ENCODE data around the gene RAB11FIP3. TPM values are rescaled to one million over a fixed set of nuclear protein-coding genes. Genes with fewer than 3 reads are reported as not detected.

Gene RAB11FIP3
- total and polyA plus RNA-seq, 10 donors, result 12.3 to 52.7 (median 35.5) TPM

DNA sequence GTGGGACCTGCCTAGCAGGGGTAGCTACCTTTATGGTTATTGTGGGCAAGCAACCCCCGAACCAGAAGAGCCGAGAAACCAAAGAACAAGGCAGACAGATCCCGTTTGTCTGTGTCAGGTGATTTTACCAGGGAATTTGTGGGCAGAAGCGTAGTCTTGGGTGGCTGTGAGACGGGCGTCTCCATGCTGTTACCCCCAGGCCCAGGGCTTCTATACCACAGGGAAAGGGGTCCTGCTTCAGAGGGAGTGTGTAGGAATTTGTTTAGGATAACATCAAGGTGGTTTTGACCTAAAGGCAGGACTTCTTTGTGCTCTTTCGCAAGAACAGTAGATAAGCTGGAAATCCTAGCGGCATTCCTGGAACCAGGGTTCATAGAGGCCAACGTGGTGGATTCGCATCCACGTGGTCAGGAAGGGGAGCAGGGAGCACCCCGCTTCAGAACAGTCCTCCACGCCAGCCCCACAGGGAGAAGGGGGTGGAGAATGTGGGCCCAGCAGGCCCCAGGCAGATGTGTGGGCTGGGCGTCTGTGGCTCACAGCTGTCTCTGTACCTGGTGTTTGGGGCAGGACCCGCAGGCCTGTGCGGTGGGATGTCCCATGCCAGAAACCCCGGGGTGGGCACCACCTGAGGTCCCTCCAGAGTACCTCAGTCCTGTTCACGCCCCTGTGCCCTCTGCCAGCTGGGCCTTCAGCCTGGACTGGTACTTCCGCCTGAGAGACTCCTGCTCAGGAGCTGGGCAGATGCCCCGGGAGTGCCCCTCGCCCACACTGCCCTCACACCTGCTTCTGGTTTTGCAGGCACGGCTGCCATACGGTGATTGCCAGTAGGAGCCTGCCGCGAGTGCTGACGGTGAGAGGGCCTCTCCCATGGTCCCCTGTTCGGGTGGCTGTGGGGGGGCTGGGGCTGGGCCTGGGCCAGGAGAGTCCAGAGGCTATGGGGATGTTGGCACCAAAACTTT lies 19.6 kb upstream of the RAB11FIP3 start:
- peaks cover 0 to 15% (median 7%) of the 10 kb centered on the region in 6 donors for H3K4me1 ChIP-seq
- TF ChIP-seq POLR2AphosphoS5 (IDR thresholded peaks at IDR 0.05) (no peak), POLR2A (IDR thresholded peaks at IDR 0.05) (no peak)
- TF ChIP-seq, protein P1, sequence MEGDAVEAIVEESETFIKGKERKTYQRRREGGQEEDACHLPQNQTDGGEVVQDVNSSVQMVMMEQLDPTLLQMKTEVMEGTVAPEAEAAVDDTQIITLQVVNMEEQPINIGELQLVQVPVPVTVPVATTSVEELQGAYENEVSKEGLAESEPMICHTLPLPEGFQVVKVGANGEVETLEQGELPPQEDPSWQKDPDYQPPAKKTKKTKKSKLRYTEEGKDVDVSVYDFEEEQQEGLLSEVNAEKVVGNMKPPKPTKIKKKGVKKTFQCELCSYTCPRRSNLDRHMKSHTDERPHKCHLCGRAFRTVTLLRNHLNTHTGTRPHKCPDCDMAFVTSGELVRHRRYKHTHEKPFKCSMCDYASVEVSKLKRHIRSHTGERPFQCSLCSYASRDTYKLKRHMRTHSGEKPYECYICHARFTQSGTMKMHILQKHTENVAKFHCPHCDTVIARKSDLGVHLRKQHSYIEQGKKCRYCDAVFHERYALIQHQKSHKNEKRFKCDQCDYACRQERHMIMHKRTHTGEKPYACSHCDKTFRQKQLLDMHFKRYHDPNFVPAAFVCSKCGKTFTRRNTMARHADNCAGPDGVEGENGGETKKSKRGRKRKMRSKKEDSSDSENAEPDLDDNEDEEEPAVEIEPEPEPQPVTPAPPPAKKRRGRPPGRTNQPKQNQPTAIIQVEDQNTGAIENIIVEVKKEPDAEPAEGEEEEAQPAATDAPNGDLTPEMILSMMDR (IDR thresholded peaks at IDR 0.05 in 8 of 11, conservative IDR thresholded peaks at IDR 0.05 in 3 of 11), result no peak
- intact Hi-C loops (cut with DNase I; ENCODE audit: low total_unique reads), result no loop called here
- no peaks in the 10 kb centered on the region for H3K9me3 ChIP-seq
- H3K36me3 ChIP-seq, result peaks cover 0 to 14% (median 0%) of the 10 kb centered on the region in 6 donors
- DNase-seq, result no peak
- 85 to 92% (median 90%) methylated on average over 22 to 27 of the region's 27 CpGs for WGBS, 5 donors
- no peak overlapping the region for H3K4me3 ChIP-seq
- no peak overlapping the region for H3K27ac ChIP-seq
- no peaks in the 10 kb centered on the region for H3K27me3 ChIP-seq (replicated peaks in 1 of 7)

DNA sequence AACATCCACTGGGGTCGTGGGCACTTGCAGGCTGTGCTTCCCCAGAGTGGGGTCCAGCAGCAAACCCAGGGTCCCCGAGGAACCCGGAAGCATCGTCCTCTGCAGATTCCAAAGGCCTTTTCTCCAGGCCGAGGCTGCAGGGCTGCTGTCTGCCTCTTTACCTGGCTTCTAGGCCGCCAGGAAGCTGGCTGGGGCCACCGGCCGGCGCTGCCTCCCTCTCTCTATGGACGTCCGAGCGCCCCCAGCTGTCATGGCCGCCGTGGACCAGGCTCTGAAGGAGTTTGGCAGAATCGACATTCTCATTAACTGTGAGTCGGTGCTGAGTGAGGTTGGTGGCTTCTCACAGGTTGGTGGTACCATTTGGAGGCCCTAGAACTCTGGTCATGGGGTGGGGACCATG lies 18.2 kb upstream of the RAB11FIP3 start:
- WGBS, 5 donors, result 78 to 93% (median 89%) methylated on average over 8 to 16 of the region's 16 CpGs
- no peak for TF ChIP-seq POLR2A (IDR thresholded peaks at IDR 0.05)
- TF ChIP-seq POLR2AphosphoS5 (IDR thresholded peaks at IDR 0.05), result no peak
- TF ChIP-seq, protein P1 (IDR thresholded peaks at IDR 0.05 in 8 of 11, conservative IDR thresholded peaks at IDR 0.05 in 3 of 11), result no peak
- intact Hi-C loops (cut with DNase I; ENCODE audit: low total_unique reads), result no loop called here
- H3K27me3 ChIP-seq (replicated peaks in 1 of 7), result no peaks in the 10 kb centered on the region
- peaks cover 0 to 6% (median 4%) of the 10 kb centered on the region in 6 donors for H3K4me1 ChIP-seq
- peaks cover 0 to 29% (median 0%) of the 10 kb centered on the region in 6 donors for H3K36me3 ChIP-seq
- no peak overlapping the region for H3K27ac ChIP-seq
- no peak overlapping the region for H3K4me3 ChIP-seq
- DNase-seq, result no peak
- H3K9me3 ChIP-seq, result no peaks in the 10 kb centered on the region

DNA sequence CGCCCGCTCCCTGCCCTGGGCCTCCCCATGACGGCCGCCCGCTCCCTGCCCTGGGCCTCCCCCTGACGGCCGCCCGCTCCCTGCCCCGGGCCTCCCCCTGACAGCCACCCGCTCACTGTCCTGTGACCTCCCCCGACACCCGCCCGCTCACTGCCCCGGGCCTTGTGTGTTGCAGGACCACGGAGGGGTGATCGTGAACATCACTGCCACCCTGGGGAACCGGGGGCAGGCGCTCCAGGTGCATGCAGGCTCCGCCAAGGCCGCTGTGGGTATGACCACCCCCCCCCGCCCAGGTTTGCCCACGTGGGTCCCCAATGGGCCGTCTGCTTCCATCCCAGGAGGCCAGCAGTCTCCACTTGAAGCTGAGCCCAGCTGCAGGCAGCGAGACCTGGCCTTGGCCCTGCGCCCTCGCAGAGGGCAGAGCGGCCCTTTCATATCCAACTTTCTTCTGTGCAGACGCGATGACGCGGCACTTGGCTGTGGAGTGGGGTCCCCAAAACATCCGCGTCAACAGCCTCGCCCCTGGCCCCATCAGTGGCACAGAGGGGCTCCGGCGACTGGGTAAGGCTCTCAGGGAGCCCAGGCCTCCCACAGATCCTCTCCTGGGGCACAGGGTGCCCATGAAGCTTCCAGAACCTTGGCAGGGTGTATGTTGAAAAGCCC lies 14.8 kb upstream of the RAB11FIP3 start:
- Histone ChIP-seq H3K4me1 (no peaks in the 10 kb centered on the region), H3K9me3 (no peaks in the 10 kb centered on the region), H3K4me3 (no peak overlapping the region), H3K36me3 (peaks cover 0 to 32% (median 0%) of the 10 kb centered on the region in 6 donors), H3K27me3 (replicated peaks in 1 of 7) (no peaks in the 10 kb centered on the region), H3K27ac (no peak overlapping the region)
- 89 to 95% (median 93%) methylated on average over 19 to 36 of the region's 36 CpGs for WGBS, 5 donors
- DNase-seq, result no peak
- no peak for TF ChIP-seq POLR2A (IDR thresholded peaks at IDR 0.05)
- TF ChIP-seq POLR2AphosphoS5 (IDR thresholded peaks at IDR 0.05), result no peak
- TF ChIP-seq, protein P1 (IDR thresholded peaks at IDR 0.05 in 8 of 11, conservative IDR thresholded peaks at IDR 0.05 in 3 of 11), result no peak
- intact Hi-C loops (cut with DNase I; ENCODE audit: low total_unique reads), result no loop called here

Measured in spleen (tissue), 11 donors.